Epithelial cell of prostate (primary cell): Measurements from ENCODE around the gene NCKIPSD.
A peak's percentile ranks its signal among the peaks of the same experiment; 100 is the strongest.

Experiments used
- DNase-seq: peaks from one replicate; pipeline ENCODE4 v3.0.0-alpha.2; 2011; ENCODE audit warnings: low read depth, low spot score
- H3K27ac ChIP-seq: fragments of 450-650 bp; 2 replicates; pipeline ENCODE4 v1.5.1; 2017; ENCODE audit warnings: mild to moderate bottlenecking

NCKIPSD gene

GRCh38 chr3:48652923-48653715 lies 32.6 kb downstream of the NCKIPSD start:
- no peak for DNase-seq
- no peak overlapping the region for H3K27ac ChIP-seq

DNA sequence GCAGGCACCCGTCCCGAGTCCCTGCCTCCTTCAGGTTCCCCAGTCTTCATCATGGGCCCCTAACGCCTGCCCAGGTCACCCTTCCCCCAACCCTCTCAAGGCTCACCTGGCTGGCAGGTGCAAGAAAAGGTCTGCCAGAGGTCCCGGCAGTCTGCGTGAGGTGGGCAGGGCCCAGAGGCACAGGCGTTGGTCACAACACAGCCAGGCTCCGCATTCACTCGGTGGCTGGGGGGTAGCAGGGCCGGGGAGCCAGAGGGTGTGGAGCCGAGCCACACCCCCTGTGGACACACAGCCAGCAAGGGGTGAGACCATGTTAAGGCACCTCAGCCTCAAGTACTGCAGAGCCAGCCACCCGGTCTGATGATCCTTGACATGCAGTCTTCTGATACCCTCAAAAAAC lies 33.9 kb downstream of the NCKIPSD start:
- DNase-seq, result no peak
- no peak overlapping the region for H3K27ac ChIP-seq

GRCh38 chr3:48650723-48651122 lies 35.0 kb downstream of the NCKIPSD start:
- DNase-seq, result no peak

GRCh38 chr3:48648188-48648850 lies 37.4 kb downstream of the NCKIPSD start:
- no peak for DNase-seq
- no peak overlapping the region for H3K27ac ChIP-seq

More at GRCh38 chr3:48650723-48651122, 35.0 kb downstream of the NCKIPSD start:
- no peak overlapping the region for H3K27ac ChIP-seq

GRCh38 chr3:48647714-48648113 lies 38.0 kb downstream of the NCKIPSD start:
- no peak for DNase-seq
- no peak overlapping the region for H3K27ac ChIP-seq

DNA sequence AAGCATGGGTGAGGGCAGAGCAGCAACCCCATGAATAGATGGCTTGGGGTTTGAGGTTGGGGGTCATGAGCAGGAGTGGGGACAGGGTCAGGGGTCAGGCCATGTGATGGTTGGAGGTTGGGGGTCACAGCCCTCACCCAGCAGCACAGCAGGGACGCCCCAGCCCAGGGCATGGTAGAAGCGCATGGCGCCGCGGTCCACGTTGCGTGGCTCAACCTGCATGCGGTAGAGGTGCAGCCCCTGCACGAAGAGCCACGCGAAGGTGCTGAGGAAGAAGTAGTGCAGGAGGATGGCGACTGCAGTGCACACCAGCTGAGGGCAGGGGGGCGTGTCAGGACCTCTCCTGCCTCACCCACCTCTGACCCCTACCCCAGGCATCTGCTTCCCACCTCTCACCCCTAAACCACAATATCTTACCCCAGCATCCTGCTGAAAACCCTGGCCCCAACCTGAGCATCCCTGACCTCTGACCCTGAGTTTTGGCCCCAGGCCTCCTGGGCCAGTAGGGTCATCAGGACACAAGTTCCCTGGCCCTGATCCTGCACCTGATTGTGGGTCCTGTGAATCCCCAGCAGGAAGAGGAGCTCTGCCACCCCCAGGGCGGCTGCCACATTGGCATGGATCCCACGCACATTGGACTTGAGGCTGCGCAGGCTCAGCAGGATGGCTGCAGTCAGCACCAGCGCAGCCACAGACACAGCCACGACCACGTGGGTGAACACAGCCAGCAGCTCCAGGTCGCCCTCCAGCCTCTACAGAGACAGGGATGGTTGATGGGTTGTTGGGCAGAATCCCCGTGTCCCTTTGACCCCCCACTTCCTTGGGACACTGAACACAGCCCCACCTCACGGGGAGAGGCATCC lies 40.6 kb downstream of the NCKIPSD start:
- H3K27ac ChIP-seq, result no peak overlapping the region
- DNase-seq, result no peak

DNA sequence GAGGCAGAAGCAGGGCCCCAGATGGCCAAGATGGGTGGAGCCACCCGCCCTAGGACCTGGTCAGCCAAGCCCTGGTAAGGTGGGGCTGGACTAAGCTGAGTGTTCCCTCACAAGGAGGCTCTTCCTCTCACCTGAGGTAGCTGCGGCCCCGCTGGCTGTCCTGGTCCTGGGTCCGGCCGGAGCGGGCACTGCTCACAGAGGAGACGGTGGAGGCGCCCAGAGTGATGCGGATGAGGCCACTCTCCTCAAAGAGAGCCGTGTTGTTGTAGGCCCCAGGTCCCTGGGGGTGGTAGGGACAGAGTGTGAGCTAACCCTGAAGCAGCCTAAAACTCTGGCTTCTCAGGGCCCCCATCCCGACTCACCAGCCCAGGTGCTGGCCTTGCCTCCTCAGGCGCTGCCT lies 43.1 kb downstream of the NCKIPSD start:
- DNase-seq, result no peak

GRCh38 chr3:48641396-48641795 lies 44.3 kb downstream of the NCKIPSD start:
- H3K27ac ChIP-seq, result no peak overlapping the region
- no peak for DNase-seq

More for the DNA sequence above, 43.1 kb downstream of the NCKIPSD start:
- no peak overlapping the region for H3K27ac ChIP-seq

- no peak for DNase-seq
- H3K27ac ChIP-seq, result no peak overlapping the region
These were observed 45.6 kb downstream of the NCKIPSD start for GRCh38 chr3:48639944-48640606.

DNA sequence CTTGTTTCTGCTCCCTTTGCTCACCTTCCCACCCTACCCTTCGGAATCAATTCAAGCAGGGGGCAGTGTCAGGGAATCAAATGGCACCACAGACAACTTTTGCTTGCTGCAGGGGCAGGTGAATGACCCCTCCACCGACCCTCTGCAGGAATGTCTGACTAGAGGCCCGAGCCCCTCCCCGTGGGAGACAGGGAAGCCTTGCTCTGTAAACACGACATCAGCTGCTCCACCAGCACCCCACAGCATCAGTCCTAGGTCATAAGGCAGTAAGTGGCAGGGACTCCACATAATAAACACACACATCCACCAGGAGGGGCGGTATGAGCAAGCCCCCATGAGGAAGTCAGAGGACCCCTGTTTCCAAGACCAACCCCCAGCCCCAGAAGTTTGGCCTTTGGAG lies 48.4 kb downstream of the NCKIPSD start:
- H3K27ac ChIP-seq, result no peak overlapping the region
- DNase-seq, result no peak

GRCh38 chr3:48636149-48636655 lies 49.5 kb downstream of the NCKIPSD start:
- H3K27ac ChIP-seq, result no peak overlapping the region
- no peak for DNase-seq

DNA sequence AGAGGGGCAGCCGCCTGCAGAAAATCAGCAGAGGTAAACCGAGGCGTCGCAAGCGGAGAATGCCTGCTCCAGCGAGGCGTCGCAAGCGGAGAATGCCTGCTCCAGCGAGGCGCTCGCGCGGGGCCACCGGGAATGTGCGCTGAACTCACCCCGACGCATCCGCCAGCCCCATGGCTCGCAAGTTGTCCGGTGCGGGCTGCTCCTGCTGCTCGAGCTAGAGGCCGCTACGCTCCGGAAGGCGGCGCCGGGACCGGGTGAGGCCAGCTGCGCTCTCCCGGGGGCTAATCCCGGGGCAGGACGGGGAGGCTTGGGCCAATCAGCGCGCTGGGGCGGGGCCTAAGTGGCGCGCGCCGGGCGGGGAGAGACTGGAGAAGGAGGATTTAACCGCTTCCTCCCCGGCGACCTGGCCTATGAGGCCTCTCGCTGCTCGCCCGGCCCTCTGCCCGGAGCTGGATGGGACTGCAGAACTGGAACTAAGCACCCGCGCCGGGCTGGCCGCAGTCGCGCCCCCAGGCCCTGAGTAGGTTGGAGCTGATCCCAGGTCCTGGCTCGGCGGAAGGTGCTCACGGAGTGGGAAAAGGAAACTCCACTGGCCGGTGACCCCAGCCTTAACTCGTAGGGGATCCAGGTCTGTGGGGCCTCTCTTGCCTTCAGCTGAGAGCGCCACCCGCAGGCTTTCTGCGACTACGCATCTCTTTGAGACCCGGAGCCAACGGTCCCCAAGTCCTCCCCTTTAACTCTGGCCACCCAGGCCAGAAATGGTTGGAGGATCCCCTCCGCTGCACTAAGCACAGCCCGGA lies 50.3 kb downstream of the NCKIPSD start, which contains the start of gene SLC26A6:
TSS of gene SLC26A6 (minus strand) at position 240 of the 800 bp plus-strand sequence. CDS start at position 172, 68 bp downstream.
- DNase-seq, result peak; percentile 70
- peak within 1 kb of the TSS; percentile 37 for H3K27ac ChIP-seq

DNA sequence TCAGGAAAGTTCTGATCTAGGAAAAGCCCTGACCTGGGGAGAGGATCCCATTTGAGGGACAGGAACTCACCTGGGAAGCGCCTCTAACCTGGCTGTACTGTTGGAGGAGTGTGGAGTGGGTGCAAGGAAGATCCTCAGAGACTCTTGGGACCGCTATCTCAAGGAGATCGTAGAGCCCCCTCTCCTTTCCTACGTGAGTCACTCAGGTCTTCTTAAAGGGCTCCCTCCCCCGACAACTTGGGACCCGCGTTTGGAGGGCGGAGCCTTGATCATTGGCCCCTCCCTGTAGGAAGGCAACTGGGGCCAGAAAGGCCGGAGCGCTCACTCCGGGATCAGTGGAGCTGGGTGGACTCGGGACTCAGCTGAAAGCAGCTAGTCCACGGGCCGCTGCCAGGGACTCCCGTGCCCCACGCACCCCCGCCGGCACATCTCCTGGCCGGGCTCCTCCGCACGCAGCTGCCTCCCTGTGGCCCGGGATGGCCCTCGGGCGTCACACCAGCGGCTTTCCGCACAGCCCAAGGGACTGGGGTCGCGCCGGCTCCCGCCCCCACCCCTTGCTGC lies 51.0 kb downstream of the NCKIPSD start:
- no peak for DNase-seq
- H3K27ac ChIP-seq, result peak overlapping the region; percentile 37

DNA sequence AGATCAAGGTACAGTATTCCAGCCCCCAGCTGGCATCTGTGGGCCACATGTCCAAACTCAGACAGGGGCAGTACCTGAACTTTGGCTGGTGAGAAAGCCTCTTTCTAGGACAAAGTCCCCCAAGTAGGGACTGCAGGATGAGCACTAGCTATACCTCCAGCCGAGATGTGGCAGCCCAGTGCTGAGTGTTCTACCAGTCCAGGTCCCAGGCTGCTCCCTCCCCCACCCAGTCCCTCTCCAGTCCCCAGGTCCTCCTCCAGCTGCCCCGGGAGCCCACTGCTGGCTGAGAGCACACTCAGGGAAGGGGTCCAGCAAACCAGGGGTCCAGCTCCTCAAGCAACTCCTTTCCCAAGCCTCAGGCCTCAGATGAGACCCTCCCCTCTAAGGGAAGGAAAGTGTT lies 52.0 kb downstream of the NCKIPSD start:
- H3K27ac ChIP-seq, result no peak overlapping the region
- DNase-seq, result no peak

DNA sequence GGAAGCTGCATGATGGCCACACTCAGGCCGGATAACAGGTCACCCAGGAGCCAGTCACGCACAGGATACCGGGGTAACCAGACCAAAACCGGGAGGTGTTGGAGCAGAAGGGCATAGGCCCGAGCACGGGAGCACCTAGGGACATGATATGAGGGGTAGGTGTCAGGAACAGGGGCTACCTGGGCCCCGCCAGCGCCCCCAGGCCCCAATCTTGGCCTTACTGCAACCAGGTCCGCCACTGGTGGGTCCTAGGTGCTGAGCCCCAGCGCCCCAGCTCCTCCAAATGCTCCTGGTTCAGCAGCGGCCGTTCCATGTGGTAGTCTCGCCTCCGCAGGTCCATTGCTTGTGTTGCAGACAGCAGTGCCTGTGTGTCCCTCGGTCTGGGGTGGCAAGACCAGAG lies 52.5 kb downstream of the NCKIPSD start:
- H3K27ac ChIP-seq, result no peak overlapping the region
- DNase-seq, result no peak

DNA sequence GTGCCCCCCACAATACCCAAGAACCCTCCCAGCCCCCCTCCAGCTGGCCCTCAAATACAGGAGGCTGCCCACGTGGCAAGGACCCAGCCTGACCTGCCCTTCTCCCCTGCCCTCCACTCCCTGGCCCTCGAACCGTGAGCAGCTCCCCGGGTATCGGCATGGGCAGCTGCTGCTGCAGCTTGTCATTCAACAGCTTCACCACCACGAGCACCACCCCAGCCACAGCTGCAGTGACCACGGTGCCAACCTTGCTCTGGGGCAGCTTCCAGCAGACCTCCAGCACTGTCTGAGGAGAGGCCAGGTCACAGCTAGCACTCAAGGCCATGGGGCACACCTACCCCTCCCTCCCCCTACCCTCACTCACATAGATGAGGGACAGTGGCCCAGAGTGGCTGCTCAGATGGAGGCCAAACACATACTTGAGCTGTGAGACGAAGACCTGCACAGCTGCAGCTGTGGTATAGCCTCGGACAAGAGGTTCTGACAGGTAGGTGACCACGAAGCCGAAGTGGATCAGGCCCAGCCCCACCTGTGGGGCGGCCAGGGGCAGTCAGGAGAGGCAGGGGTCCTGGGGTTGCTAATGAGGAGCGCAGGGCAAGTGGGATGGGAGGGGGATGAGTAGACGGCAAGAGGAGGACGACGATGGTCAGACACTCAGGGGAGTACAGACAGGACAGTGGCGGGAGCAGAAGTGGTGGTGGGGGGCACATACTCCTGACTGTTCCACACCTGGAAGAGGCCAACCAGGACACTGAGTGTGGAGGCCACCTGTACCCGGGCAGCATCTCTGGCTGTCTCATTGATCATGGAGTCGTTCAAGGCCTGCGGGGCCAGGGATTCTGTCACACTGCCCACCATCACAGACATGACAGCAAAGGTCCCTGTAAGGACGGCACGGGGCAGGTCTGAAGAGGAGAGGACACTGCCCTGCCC lies 53.9 kb downstream of the NCKIPSD start:
- no peak overlapping the region for H3K27ac ChIP-seq
- no peak for DNase-seq

GRCh38 chr3:48630833-48631232 lies 54.9 kb downstream of the NCKIPSD start:
- no peak overlapping the region for H3K27ac ChIP-seq
- no peak for DNase-seq

DNA sequence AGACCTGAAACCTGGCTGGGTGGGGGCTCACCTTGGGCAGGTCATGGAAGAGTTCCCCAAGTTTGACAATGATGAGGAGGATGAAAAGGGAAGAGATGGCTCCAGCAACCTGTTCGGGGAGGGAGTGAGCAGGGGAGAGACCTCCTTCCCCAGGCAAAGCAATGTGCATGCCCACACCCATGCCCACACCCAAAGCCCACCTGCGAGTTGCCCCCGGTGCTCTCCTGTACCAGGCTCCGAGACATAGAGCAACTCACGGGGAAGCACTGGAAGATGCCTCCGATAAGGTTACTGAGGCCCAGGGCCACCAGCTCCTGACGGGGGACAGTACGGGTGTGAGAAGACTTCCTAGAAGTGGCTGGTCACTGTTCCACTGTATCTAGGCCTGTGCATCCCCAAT lies 55.3 kb downstream of the NCKIPSD start:
- DNase-seq, result no peak
- no peak overlapping the region for H3K27ac ChIP-seq
